HG03039 (cell line): ENCODE measurements around the gene NYAP2.

Experiments used
- ATAC-seq: cut with Tn5 transposase; IDR thresholded peaks from one replicate; pipeline ENCODE4 v1.9.1; 2021; ENCODE audit warnings: mild to moderate bottlenecking, moderate library complexity; ENCODE audit not compliant: unreplicated experiment

Gene NYAP2

GRCh38 chr2:225428360-225428759 is 28.9 kb downstream of the NYAP2 start:
- no peak for ATAC-seq

DNA sequence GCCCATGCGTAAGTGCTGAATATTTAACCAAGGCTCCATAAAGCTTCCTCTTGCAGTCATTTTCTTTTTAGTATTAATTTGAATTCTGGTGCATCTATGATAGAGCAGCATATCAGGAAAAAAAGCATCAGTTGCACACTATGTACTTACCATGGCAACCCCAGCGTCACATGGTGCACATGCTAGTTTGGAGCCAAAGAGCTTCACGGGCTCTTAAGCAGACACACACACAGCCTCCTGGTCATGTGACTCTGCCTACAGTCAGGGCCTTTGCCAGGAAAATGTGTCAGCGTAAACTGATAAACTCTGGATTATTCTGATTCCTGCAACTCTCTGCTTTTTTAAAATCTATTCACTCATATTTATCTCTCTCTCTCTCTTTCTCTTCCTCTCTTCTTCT is 30.2 kb downstream of the NYAP2 start:
- ATAC-seq = no peak

DNA sequence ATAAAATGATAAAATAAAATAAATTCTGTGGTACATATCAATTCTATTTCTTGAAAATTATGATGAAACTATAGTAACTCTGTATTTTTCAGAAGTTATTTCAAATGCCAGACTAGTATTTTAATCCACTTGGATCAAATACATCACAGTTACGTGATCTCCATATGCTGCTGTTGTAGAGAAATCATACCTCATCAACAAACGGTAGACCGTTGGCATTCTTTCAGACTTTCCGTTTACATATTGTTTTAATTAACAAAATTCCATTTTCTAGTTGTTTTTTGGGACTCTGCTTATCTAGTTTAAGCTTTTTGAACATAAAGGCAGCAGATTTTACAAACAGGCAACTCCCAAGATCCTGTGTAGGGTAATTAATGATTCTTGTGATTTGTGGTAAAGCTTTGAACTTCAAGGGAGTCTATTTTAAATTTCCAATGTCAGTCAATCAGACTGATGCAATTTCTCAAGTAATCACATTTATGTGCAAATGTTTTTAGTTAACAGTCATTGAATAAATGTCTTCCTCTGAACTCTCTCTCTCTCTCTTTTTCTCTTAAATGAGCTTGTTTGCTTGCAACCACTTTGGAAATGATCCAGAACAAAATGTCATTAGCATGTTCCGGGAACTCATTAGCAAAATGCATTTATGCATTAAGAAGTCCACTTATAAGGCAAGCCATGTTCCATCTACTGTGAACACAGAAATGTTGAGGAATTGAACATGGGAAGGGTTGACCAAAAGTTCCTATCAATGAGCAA is 31.8 kb downstream of the NYAP2 start:
- ATAC-seq = no peak

GRCh38 chr2:225434014-225434413 is 34.5 kb downstream of the NYAP2 start:
- no peak for ATAC-seq

- ATAC-seq = no peak
Observed at GRCh38 chr2:225437319-225437718, 37.8 kb downstream of the NYAP2 start.

DNA sequence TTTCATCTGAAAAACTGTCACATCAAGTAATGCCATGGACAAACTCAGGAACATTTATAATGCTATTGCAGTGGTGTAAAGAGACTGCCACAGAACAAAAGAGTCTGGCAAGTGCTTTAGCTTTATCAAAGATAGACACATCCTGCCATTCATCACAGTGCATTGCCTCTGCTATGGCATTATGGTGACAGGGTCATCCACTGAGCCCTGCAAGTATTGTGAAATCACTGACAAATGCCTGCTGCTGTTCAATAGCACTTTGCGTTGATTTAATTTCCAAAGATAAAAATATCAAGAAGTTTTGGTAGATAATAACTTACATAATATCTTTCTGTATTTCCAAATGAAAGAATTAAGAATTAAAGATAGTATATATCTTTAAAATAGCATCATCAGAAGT is 38.7 kb downstream of the NYAP2 start:
- no peak for ATAC-seq

DNA sequence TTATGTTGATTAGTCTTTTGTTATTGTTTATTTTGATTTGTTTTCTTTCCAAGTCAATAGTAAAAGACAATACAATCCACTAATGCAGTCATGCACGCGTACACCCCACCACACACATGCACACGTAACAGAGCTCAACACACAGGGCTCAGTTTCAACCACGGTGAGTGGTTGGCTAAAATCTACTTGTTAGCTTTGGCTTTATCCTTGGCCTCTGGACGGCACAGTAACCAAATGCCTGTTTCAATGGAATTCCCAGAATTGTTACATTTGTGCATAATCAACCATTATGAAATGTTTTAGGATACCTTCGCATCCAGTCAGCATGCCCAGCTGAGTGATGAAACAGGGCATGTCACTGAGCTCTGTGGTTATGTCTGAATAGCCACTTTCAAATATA is 53.2 kb downstream of the NYAP2 start:
- ATAC-seq = no peak

GRCh38 chr2:225454412-225454811 is 54.9 kb downstream of the NYAP2 start:
- no peak for ATAC-seq

- no peak for ATAC-seq
Observed at GRCh38 chr2:225456619-225457260, 57.2 kb downstream of the NYAP2 start.

DNA sequence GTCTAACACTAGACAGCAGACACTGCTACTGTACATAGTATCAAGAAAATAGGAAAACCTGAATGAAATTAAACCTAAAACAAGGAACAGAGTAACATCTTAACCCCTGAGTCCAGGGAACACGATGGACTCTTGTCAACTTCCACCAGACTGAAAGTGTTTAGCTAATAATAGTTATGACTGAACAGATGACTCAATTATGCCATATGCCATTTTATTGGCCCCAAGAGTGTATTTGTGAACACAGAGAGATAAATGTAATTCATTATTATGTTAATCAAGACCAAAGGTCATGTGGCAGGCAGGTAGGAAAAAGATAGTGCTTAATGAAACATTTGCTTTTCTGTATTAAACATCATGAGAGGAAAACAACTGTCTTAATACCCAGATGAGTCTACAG is 58.0 kb downstream of the NYAP2 start:
- no peak for ATAC-seq

DNA sequence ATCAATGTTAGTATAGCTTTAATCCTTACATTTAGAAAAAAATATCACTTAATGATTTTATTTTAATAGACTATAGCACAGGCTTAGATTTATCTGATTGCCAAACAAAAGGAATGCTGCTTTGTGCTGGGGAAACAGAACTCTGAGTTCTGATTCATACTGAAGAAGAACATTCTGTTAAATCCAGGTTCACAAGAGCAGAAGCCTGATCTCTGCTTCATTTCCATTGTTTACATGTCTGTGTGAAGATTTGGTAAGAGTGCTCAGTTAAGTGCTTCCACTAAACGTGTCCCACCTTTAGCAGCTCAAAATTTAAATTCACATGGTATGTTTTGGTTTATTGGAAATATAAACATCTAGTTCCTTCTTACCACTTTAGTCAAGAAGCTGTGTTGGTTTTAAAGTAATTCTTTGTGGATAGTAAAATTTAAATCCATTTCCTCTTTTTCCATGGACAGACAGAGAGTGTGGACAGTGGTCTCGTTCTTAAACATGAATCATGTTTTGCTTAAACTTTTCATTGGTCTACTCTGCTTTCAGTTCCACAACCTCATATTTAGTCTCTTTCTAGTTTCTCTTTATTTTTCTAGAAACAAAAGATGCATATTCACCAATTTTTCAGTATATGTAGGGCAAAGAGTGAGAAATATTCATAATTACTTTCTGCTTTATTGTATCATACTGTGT is 59.1 kb downstream of the NYAP2 start:
- ATAC-seq = no peak

DNA sequence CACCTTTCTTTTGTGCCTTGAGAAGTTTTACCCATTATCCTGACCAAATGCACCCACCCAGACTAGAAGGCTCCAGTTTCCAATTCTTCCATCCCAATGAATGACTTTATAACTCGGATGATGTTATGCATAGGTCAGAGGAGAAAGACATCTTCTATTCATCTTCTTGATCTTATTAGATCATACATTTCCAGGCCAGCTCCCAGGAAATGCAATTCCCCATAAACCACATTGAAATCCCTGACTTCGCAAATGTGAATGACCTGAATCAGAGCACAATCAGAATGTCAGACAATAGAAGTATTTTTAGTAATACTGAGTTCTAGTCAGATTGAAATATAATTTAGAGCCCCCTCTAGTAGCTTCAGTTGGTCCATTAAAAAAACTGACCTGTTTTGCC is 62.9 kb downstream of the NYAP2 start:
- ATAC-seq = no peak

DNA sequence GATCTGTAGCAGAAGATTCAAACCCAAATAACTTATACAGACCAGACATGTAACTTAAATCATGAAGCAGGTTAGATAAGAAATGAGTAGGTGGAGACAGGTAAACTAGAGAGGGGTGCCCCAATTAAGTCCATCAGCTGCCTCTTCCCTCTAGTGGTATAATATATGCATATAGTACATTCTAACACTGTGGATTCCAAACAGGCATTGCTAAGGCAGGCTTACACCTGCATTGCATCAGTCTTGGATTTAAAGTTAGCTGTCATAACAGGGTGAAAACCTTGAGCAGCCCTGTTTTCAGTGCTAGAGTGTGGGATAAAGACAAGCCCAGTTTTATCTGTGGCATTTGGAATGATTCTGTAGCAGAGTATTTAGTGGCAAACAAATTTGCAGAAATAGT is 63.4 kb downstream of the NYAP2 start:
- ATAC-seq = no peak

DNA sequence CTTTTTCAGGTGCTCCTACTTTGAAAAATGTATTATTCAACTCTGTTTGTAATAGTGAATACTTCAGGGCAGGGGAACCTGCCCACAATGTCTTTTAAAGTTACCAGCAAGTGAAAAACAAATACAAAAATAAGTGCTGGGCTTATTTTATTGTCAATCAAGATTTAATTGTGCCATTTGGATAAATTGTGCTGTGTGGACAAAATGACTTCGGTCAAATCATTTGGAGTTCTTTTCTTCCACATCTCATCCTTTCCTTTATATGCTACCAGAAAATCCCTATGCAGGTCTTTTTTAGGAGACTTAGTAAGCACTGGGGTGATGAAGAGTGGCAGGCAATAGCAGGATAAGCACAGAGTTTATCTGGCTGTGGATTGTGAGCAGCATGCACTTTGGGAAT is 63.9 kb downstream of the NYAP2 start:
- no peak for ATAC-seq

DNA sequence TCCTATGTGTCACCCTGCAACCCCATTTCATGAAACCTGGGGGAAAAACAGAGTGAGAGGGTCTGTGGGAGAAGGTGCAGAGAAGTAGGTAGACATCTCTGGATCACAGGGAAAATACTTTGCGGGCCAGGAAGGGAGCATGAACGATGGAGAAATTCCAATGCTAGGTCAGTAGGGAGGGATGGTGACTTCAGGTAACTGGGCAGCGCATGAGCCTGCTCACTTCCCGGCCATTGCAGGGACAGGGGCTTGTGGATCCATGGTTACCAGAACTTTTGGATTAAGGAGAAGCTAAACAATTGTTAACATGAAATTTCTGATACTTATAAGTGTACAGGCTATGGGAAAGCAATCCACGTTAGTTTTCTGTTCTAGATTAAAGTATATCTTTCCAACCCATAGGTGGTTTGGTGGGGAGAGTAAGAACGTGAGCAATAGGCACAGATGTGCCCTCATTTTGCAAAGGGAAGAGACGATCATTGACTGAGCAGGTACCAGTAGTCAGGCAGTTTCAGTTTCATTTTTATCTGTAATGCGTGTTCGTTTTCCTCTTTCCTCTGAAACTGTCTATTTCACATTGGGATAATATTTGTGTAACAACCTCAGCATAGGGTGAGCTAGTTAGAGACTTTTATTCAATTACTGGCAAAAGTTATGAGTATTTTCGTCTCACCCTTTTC is 65.0 kb downstream of the NYAP2 start:
- peak; percentile 80 for ATAC-seq

DNA sequence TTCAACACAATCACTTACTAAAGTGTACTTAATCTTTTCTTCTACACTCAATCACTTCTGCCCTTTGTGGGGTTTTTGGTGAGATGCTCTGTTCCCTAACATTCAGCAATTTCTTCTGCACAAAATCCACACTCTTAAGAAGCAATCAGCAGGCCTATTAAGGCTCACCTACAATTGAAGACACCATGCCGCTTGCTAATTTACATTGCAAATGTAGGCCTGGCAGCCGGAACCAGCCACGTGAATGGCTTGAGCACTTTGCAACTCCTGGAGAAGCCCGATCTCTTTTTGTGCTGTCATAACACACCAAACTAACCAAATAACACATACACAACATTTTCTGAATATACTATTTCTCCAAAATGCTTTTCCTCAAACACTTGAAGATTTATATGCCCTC is 66.3 kb downstream of the NYAP2 start:
- no peak for ATAC-seq

DNA sequence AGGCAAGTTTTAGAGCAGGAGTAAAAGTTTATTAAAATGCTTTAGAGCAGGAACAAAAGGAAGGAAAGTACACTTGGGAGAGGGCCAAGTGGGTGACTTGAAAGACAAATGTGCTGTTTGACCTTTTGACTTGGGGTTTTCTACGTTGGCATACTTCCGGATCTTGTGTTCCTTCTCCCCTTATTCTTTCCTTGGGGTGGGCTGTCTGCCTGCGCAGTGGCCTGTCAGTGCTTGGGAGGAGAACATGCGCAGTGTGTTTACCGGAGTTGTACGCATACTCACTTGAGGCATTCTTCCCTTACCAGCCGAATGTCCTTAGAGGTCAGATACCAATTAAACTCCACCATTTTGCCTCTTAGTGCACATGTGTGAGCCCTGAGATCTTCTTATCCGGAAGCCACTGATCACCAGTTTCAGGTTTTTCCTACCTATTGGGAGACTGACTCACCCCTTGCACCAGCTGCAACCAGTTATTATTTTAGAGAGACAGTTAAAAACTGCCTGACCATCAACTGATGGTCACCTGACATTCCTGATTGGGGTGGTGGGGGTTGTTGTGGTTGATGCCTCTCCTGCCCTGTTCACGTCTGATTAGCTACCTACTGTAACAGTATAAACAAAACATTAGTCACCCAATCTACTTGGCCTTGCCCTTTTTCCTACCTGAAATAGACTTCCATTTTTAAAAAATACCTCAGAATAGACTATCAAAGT is 67.5 kb downstream of the NYAP2 start:
- no peak for ATAC-seq

GRCh38 chr2:225468131-225468530 is 68.6 kb downstream of the NYAP2 start:
- no peak for ATAC-seq

DNA sequence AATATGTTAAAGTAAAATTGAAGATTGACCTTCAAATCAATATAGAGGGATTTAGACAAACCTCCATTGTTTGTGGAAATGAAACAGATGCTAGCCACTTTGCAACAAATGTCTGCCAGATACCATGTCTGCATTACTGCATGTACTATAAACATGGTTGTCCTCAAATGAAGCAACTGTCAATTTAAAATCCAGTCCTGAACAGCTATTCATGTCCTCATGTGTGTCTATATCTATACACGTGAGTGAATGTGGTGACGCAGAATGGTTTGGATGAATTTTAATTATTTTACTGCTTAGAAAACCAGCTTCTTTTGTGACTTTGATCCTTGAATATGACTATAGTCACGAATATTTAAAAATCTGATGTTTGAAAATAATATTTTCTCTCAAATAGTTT is 71.5 kb downstream of the NYAP2 start:
- no peak for ATAC-seq

- ATAC-seq = no peak
Observed at GRCh38 chr2:225471482-225471881, 72.0 kb downstream of the NYAP2 start.

GRCh38 chr2:225472161-225472560 is 72.7 kb downstream of the NYAP2 start:
- ATAC-seq = no peak
